GM19468 (cell line): Measurements from ENCODE around the gene PARP9.
A peak's percentile ranks its signal among the peaks of the same experiment; 100 is the strongest.
"Not testable (repeated sequence)": the region's sequence is repeated elsewhere in the genome, so short reads cannot be mapped to it uniquely, and the experiment has no call there.

ENCODE experiments used
- ATAC-seq: cut with Tn5 transposase; IDR thresholded peaks from one replicate; pipeline ENCODE4 v1.9.1; 2021; ENCODE audit warnings: mild to moderate bottlenecking, moderate library complexity, moderate number of reproducible peaks; ENCODE audit not compliant: unreplicated experiment; ENCODE audit errors: extremely low read depth

PARP9 gene

DNA sequence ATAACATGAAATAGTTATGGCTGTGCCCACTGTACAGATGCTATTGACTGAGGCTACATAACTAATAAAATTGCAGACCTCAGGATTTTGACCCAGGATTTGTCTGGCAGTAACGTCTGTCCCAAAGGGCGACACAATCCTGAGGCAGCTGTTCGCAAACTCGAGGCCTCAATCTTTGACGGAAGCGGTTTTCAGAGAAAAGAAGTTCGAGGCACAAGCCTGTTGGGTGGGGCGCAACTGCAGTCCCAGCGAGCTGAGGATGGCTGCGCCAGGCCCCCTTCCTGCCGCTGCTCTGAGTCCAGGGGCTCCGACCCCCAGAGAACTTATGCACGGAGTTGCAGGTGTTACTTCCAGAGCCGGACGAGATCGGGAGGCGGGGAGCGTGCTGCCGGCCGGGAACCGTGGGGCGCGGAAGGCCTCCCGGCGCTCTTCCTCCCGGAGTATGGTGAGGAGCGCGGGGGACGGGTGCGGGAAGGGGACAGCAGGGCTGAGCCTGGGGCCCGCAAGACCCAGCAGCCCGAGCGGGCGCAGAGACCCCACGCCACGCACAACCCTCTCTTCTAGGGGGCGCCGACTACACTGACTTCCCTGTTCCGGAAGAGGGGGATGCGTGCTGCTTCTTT, 13.4 kb upstream of the PARP9 start, which contains the start of gene PARP15:
TSS of gene PARP15 (plus strand) at position 242 of the 623 bp plus-strand sequence. CDS start at position 260, 18 bp downstream.
- ATAC-seq: no peak

DNA sequence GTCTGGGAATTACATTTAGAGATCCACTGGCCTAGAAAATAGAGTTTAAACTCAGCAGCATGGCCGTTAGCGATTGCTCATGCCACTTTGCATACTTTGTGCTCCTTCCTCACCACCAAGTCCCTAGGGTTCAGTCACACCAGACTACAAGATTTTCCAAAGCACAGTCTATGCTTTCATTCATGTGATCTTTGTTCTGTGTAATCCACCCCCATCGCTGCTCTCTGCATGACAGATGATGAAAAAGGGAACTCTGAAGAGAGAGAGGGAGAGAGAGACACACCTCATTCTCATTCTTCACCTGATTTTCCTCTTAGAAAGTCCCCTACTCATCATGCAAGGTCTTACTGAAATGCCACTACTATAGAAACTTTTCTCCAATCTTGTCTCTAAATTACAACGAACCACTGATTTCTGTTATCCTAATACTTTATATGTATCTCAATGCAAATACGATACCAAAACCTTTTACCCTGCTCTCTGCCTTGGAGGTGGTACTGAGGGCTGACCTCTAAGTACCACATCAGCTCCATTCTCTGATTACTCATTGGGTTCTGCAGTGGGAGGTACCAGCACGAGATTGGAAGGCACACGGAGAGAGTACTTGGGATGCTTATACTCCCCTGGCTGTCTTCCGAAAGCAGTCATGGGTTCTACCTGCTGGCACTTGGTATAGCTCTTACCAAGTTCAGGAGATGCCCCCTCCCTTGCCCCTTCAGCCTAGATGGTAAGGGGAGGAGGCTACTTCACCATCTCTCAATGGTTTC, 12.3 kb upstream of the PARP9 start:
- peak; percentile 78 for ATAC-seq

DNA sequence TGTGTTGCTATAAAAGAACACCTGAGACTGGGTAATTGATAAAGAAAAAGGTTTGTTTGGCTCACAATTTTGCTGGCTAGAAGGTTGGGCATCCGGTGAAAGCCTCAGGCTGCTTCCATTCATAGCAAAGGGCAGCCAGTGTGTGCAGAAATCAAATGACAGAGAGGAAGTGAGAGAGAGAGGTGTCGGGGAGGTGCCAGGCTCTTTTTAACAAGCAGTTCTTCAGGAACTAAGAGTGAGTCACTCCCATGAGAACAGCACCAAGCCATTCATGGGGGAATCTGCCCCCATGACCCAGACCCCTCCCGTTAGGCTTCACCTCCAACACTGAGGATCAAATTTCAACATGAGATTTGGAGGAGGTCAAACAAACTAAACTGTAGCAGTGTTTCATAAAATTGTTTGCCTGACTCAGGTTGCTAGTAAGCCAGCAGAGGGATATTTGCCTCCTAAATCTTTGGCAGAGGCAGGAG, 8.9 kb upstream of the PARP9 start:
- no peak for ATAC-seq

DNA sequence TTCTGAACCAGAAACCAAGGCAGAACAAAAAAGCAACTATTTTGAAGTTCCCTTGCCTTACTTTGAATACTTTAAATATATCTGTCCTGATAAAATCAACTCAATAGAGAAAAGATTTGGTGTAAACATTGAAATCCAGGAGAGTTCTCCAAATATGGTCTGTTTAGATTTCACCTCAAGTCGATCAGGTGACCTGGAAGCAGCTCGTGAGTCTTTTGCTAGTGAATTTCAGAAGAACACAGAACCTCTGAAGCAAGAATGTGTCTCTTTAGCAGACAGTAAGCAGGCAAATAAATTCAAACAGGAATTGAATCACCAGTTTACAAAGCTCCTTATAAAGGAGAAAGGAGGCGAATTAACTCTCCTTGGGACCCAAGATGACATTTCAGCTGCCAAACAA, 4.7 kb upstream of the PARP9 start:
- no peak for ATAC-seq

DNA sequence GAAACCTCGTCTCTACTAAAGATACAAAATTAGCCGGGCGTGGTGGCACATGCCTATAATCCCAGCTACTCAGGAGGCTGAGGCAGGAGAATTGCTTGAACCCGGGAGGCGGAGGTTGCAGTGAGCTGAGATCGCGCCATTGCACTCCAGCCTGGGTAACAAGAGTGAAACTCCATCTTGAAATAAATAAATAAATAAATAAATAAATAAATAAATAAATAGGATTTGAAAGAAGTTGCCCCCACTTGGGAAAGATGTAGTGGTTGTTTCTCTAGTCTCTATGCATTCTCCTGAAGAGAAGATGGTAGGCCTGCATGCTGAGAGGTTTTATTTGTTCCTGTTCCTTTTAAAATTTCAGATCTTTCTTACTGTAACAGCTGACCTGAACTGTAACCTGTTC, 4.0 kb upstream of the PARP9 start:
- not testable (repeated sequence) for ATAC-seq

DNA sequence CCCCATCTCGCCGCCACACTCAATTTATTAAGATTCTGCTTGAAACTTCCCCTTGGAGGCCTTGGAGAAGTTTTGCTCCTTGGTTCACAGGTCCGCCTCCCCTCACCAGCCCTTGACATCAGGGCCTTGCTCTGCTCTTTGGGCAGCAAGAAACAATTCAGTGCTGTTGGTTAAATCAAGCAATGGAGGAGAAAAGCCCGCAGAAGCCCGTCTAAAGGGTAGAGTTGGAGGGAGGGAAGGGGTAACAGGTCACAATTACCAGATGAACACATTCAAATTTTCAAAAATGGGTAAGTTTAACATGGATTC, 429 bp downstream of the PARP9 start:
- no peak for ATAC-seq

DNA sequence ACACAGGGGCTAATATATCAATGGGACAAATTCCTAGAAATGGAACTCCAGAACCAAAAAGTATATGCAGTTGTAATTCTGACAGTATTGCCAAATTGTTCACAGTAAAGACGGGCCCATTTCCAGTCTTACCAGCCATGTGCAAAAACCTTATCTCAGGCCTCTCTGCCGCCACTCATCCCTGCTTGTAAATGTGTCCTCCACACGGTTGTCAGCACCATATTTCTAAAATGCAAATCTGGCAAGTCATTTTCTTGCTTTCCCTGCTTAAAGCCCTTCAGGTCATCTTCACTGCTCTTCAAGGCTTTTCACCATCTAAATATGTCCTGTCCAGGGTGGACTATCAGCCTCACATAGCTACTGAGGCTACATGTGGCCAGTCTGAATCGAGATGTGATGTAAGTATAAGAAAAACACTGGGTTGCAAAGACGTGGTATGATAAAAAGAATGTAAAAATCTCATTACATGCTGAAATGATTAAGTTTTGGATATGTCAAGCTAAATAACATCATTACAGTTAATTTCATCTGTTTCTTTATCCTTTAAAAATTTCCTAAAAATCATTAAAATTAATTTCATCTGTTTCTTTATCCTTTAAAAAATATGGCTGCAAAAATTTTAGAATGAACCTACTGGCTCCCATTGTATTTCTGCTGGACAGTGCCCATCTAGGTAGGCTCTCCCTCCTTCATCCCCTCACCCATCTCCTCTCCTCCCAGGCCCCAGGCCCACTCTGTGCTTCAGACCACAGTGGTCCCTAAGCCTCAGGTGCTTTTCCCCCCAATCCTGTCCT, 980 bp downstream of the PARP9 start:
- no peak for ATAC-seq

DNA sequence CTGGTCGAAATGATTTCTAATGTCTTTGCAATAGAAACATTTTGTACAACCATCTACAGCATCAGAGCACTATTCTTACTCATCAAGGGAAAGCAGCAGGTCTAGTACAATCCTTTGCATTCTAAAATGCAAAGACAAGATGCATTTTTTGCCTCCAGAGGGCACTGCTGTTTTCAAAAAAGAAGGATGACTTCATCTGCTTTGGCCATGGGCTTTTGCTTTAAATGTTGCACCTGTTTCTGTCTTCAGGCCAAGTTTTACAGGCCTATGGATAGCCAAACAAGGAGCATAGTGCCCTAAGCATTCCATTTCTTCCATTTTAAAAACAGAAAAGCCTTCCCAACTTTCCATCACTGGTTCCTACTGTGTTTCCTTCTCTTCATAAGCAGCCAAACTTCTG, 3.4 kb downstream of the PARP9 start:
- ATAC-seq: peak; percentile 50

DNA sequence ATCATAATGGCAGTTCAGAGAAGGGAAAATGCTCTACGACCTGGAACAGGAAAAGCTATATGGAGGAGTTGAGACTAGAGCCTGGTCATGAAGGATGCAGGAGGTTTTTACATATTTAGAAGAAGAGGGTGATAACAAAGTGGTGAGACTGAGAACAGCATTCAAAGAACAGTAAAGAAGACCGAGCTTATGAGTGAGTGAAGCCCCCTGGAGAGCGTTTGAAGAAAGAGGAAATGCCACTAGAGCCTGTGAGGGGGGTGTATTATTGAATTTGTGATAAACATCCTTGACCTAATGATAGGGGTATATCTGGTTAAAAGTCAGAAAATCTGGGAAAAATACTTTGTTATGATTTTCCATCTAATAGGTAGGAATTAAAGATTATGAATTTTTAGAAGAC, 4.2 kb downstream of the PARP9 start:
- no peak for ATAC-seq

DNA sequence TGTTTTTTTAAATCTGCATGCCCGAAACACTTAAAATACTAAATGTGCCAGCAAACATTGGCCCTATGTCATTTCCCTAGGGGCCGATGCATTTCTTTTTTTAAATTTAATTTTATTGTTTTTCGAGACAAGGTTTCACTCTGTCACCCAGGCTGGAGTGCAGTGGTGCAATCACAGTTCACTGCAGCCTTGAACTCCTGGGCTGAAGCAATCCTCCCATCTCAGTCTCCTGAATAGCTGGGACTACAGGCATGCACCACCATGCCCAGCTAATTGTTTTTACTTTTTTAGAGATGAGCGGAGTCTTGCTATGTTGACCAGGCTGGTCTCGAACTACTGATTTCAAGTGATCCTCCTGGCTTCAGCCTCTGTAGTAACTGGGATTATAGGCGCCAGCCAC, 5.5 kb downstream of the PARP9 start:
- ATAC-seq: no peak

DNA sequence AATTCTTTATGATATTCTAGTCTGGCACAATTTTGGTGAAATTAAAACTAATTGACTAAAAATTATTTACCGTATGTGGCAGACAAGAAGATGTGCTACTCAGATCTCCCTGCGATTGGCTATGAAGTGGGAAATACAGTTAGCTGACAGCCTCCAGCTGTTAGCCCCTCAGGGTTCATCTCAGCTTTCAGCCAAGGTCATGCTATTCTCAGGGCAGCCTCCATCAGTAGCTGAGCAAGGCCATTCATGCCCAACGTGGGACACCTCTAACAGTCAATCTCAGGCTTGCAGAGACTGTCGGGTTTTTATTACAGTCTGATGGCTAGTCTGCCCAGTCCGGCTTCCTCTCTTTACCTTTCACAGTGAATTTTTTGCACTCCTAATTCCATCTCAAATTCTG, 6.7 kb downstream of the PARP9 start:
- ATAC-seq: no peak

DNA sequence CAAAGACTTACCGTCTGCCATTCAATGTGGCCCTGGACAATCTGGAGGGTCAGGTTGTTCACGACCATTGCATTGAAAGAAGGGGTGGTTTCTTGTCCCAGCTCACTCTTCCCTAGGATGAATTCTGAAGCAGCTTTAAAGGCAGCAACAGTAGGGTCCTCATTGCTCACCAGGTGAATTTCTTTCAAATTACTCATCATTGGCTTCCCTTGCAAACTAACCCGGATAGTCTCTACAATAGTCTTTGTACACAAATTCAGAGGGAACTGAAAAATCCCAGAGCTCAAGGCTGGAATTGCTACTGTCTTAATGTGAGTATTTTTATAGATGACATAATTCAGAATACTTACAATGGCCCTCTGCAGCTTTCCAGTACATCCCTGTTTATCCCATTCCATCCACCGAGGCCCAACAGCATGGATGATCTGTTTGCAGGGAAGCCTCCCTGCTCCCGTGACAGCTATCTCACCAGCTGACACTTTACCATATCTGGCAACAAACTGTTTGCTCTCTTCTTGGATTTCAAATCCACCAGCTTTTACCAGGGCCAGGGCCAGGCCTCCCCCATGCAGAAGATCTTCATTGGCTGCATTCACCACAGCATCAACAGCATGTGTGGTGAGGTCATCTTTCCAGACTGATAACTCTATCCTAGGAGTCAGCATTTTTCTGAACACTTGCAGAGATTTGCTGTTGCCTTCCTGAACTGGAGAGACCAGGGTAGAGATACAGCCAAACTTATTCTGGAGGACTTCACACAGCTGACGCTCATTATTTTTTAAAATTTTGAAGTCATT, 8.6 kb downstream of the PARP9 start:
- no peak for ATAC-seq

DNA sequence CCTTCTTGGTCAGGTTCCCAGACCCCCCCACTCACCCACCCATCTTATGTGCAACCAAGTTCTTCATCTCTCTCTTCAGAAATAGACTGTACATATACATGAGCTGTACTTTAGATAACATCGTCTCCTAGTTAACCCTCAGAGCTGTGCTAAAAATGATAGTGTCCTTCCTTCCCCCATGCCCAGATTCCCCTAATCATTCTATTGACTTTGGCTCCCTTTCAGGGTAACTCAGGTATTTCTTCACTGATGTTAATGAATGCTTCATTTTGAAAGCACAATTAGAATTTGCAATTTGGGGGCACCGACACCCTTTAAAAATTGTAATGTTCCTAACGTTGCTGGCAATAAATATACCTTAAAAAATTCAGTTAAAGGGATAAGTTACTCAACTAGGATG, 10.9 kb downstream of the PARP9 start:
- no peak for ATAC-seq

DNA sequence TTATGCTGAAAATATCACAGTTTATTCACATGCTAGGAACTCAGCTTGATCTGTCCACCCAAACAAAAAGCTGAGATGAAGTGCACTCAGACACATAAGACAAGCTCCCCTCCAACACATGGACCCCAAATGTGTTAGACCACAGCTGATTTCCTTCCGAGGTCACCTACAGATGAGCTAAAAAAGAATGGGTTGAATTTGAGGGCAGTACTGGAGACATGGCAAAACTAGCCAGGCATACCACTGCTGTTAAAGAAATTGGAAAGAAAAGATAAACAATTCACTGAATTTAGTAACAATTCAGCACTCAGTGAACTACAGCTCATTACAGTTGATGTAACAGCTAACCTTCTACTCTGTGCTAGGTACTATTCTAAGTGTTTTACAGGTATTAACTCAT, 15.5 kb downstream of the PARP9 start:
- ATAC-seq: no peak

DNA sequence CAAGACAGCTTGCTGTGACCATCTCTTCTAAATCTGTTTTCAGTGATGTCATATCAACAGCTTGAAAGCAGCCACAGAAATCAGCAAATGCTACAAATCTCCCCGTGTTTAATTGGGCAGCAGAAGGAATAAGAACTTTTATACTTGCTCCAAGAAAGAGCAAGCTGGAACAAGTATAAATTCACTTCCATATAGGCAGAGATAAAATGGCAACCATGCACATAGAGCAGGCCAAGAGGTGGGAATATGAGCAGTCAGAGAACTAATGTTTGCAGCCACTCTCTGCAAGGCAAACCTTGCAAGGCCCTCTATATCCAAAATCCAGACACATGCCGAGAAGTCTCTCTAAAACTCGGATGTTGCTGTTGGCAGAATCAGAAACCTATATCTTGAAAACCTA, 16.0 kb downstream of the PARP9 start:
- ATAC-seq: no peak

DNA sequence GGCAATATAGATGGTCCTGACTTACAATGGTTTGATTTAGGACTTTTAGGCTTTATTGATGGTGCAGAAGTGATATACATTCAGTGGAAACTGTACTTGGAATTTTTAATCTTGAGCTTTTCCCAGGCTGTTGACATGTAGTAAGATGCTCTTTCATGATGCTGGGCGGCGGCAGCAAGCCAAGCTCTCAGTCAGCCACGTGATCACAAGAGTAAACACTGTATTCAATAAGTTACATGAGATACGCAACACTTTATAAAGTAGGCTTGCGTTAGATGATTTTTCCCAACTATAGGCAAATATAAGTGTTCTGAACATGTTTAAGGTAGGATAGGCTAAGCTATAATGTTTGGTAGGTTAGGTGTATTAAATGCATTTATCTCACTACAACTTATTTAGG, 17.9 kb downstream of the PARP9 start:
- no peak for ATAC-seq

DNA sequence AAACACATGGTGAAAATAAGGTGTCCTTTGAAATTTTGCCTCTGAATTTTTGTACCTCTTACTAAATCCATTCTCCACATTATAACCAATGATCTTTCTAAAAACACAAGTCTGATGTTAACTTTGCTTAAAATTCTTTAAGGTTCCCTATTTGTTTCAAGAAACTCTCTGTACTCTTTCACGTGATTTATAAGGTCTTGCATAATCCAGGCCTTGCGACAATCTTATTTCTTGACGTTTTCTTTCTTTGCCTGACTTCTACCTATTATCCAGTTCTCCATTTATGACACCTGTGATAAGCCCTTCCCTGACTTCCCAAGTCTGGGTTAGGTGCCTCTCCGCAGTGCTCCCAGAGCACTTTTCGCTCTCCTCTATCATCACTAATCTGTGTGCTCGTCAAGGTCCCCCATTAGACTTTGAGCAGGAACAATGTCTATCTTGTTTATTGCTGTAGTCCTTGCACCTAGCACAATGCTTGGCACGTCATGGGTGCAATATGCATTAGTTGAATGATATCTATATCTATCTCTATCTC, 25.1 kb downstream of the PARP9 start:
- no peak for ATAC-seq

DNA sequence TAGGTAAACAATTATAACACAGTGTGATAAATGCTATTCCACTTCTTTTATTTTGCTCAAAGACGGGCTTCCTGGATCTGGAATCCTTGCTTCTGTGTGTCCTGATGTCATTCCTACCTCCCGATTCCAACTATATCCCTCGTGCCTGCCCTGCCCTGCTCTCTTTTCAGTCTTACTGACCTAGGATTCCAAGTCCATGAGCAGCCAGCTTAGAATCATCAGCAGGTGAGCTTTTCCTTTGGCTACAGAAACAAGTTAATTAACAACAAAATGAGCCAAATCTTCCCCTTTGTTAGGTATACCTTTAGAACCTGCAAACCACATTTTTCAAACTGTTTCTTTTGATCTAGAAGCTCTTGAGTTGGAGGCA, 27.5 kb downstream of the PARP9 start:
- ATAC-seq: no peak

DNA sequence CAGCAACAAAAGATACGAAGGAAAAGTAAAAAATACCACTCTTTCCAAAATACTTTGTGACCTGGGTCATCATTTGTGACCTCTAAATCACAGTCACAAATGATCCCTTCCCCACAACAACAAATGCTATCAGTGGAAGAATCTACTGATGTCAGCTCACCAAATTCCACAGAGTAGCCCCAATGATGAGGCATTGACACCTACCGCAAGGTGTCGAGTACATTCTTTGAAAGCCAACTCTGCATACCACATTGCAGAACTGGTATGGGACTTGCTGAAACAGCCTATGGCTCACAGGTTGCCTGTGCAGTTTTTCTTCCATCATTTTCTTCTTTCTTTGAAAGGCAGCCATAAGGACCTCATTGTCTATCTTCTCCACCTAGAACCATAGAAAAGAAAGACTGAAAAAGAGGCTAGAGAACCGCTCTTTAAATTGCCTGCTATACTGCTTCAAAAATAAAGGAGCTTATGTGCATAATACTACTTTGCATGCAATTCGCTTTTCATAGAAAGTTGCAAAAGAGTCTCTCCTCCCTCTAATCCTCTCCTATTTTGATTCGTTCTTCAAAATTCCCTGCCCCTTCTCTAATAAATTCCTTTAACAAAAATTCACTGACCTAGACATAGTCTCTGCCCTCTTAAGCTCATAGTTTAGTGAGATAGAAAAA, 28.0 kb downstream of the PARP9 start:
- ATAC-seq: no peak

DNA sequence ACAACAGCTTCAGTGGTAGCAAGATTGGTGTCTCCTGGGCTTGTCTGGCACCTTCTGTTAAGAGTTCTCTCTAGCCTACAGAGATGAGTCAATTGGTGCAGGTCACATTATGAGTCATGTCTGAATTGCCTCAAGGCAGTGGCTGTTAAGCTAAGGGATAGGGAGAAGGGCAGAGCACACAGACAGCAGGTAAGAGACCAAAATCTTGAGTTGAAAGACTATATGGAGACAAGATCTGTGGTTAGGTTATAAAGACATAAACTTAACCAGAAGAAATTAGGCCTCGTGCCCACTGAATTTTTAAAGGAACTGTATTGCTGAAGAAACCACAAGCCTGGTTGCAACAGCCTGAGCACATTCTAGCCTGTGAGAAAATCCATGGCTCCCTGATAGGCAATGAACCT, 30.2 kb downstream of the PARP9 start:
- peak; percentile 88 for ATAC-seq
